Measurements from ENCODE around the gene HIVEP3. TPM values are rescaled to one million over a fixed set of nuclear protein-coding genes. Genes with fewer than 3 reads are reported as not detected.

Gene HIVEP3
- polyA plus RNA-seq, 1 of the 3 experiments (the other 2 are of a cell fraction), result 6.4 TPM

DNA sequence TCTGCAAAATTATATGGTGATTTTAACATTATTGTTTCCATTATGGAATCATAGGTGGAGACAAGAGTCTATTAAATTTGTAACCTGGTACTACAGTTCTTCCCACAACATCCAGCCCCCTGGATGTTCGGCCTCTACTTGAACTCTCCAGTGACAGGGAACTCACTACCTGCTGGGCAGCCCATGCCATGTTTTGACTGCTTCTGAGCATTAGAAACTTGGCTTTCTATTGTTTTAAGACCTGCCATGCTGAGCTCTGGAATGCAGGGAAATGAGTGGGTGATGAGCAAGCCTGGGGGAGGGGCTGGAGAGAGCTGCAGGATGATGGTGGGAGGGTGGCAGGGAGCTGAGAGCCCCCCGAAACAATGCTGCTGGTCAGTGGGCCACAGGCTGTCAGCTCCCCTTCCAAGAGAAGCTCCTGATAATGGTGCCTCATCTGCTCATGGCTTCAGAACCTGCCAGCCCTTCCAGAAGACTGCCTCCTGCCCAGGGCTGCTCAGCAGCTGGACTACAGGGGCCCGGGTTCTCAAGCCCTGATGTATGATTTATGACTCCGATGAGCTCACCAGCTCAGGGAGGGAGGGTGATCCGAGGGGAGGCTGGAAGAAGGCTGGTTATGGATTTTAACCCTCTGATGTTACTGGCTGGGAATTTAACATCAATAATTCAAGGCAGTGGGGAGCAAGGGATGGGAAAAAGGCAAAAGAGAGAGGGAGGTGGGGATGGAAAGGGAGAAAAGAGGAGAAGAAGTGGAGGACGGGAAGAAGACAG is 205.0 kb downstream of the HIVEP3 start (continued):
- TF ChIP-seq, protein P1, sequence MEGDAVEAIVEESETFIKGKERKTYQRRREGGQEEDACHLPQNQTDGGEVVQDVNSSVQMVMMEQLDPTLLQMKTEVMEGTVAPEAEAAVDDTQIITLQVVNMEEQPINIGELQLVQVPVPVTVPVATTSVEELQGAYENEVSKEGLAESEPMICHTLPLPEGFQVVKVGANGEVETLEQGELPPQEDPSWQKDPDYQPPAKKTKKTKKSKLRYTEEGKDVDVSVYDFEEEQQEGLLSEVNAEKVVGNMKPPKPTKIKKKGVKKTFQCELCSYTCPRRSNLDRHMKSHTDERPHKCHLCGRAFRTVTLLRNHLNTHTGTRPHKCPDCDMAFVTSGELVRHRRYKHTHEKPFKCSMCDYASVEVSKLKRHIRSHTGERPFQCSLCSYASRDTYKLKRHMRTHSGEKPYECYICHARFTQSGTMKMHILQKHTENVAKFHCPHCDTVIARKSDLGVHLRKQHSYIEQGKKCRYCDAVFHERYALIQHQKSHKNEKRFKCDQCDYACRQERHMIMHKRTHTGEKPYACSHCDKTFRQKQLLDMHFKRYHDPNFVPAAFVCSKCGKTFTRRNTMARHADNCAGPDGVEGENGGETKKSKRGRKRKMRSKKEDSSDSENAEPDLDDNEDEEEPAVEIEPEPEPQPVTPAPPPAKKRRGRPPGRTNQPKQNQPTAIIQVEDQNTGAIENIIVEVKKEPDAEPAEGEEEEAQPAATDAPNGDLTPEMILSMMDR (IDR thresholded peaks at IDR 0.05), result no peak
- no peak for TF ChIP-seq SIN3A (IDR thresholded peaks at IDR 0.05; ENCODE audit: borderline replicate concordance, low read depth, low read length)
- TF ChIP-seq, protein P2, sequence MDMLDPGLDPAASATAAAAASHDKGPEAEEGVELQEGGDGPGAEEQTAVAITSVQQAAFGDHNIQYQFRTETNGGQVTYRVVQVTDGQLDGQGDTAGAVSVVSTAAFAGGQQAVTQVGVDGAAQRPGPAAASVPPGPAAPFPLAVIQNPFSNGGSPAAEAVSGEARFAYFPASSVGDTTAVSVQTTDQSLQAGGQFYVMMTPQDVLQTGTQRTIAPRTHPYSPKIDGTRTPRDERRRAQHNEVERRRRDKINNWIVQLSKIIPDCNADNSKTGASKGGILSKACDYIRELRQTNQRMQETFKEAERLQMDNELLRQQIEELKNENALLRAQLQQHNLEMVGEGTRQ (IDR thresholded peaks at IDR 0.05; ENCODE audit: borderline replicate concordance, low read depth, low read length), result no peak
- no peak for TF ChIP-seq NRF1 (IDR thresholded peaks at IDR 0.05; ENCODE audit: low read depth, low read length)
- TF ChIP-seq MXI1 (IDR thresholded peaks at IDR 0.05; ENCODE audit: low read depth, low read length), result no peak
- TF ChIP-seq GATA2 (CRISPR knock-in tag; IDR thresholded peaks at IDR 0.05), result no peak
- no peak for TF ChIP-seq RAD21 (IDR thresholded peaks at IDR 0.05; ENCODE audit: low read length)
- TF ChIP-seq, protein P3, sequence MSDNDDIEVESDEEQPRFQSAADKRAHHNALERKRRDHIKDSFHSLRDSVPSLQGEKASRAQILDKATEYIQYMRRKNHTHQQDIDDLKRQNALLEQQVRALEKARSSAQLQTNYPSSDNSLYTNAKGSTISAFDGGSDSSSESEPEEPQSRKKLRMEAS (IDR thresholded peaks at IDR 0.05; ENCODE audit: low read depth), result no peak; the same call in 1 of the 2 replicates

DNA sequence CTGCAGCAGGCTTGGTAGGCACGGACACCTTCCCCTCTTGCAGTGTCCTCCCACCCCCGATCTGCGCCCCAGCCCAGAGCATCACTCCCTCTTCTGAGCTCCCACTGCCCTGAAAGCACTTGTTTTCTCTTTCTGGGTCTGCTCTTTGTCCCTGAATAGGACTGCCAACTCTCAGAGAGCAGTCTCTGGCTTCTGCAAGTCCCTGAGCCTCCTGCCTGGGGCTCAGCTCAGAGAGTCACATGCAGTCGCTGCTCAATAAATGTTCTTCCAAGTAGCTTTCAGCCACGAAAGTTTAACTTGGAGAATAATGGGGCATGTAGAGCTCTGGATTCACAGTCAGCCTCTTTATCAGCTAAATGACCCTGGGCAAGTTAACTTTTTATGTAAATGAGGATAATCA is 205.6 kb downstream of the HIVEP3 start:
- H4K20me1 ChIP-seq (ENCODE audit: insufficient read depth), result no peaks in the 10 kb centered on the region
- H3K4me3 ChIP-seq (ENCODE audit: low read depth in 2 of 2, low read length in 1 of 2), result 0 out of 4 replicates have a peak overlapping the region, but pooled peaks of 1 of the 2 experiments have one; percentile 29
- H2AFZ ChIP-seq (ENCODE audit: low read depth), result no peak overlapping the region; the same call in 1 of the 2 replicates
- DNase-seq, result no peak
- peak overlapping the region; percentile 67 for H3K4me2 ChIP-seq
- 0 out of 2 replicates have a peak, but pooled peaks have one; percentile 21 for TF ChIP-seq MXI1 (IDR thresholded peaks at IDR 0.05; ENCODE audit: low read depth, low read length)
- peak; percentile 13; the same call in 1 of the 2 replicates for TF ChIP-seq SMC3 (IDR thresholded peaks at IDR 0.05; ENCODE audit: low read depth, low read length)
- TF ChIP-seq, protein P2 (IDR thresholded peaks at IDR 0.05; ENCODE audit: borderline replicate concordance, low read depth, low read length), result no peak
- TF ChIP-seq EP300 (IDR thresholded peaks at IDR 0.05; ENCODE audit: borderline replicate concordance in 1 of 2, low read depth in 1 of 2, low read length in 1 of 2), result 0 out of 4 replicates have a peak, but pooled peaks of 1 of the 2 experiments have one; percentile 12
- H3K79me2 ChIP-seq (ENCODE audit: insufficient read depth), result no peaks in the 10 kb centered on the region
- H3K9ac ChIP-seq, result no peak overlapping the region
- peak overlapping the region; percentile 82 to 96 for H3K27ac ChIP-seq (ENCODE audit: low read depth in 2 of 2, low read length in 1 of 2)
- H3K4me1 ChIP-seq (ENCODE audit: control insufficient read depth in 1 of 2, insufficient read depth in 2 of 2, low read depth in 1 of 2, low read length in 1 of 2), result peaks cover 24 to 74% of the 10 kb centered on the region in 2 experiments
- no peaks in the 10 kb centered on the region for H3K36me3 ChIP-seq (replicated peaks in 1 of 2; ENCODE audit: control insufficient read depth in 1 of 2, insufficient read depth in 2 of 2, low read length in 1 of 2)
- 84% methylated on average over 5 of the region's 5 CpGs for WGBS (ENCODE audit: low lambda C conversion rate)
- H3F3A ChIP-seq (replicated peaks; ENCODE audit: insufficient read depth), result no peaks in the 10 kb centered on the region
- no peaks in the 10 kb centered on the region for H3K9me3 ChIP-seq
- H3K9me2 ChIP-seq, result no peaks in the 10 kb centered on the region
- no peaks in the 10 kb centered on the region for H3K27me3 ChIP-seq (ENCODE audit: insufficient read depth)
- POLR2A ChIA-PET, result interaction anchor here (1.0 to 2.6 kb wide), 2 partner anchors 16 to 55 kb away, joined by 3 to 10 read pairs; no protein-coding TSS in a partner anchor
- CTCF ChIA-PET, result interaction anchor here (1.0 to 1.8 kb wide), 4 partner anchors 15 to 101 kb away, joined by 3 to 5 read pairs (median 4); no protein-coding TSS in a partner anchor
